Ovary (tissue), 9 donors: ENCODE measurements around the gene MICOS13. TPM values are rescaled to one million over a fixed set of nuclear protein-coding genes. Genes with fewer than 3 reads are reported as not detected.
"Not testable (repeated sequence)": the region's sequence is repeated elsewhere in the genome, so short reads cannot be mapped to it uniquely, and the experiment has no call there.

Experiments
- DNase-seq, 5 donors: peaks; one replicate each; pipeline ENCODE4 v3.0.0-alpha.2; 2019 to 2020
- H3K27ac ChIP-seq, 2 donors: fragments of 200-600 bp; one replicate each; pipeline versions ENCODE4 v1.5.1 to v1.8.0; 2019 to 2022
- H3K27me3 ChIP-seq: fragments of 200-600 bp; one replicate; pipeline ENCODE4 v1.8.0; 2022
- H3K36me3 ChIP-seq: fragments of 200-600 bp; sonication (generic); one replicate; pipeline ENCODE4 v1.5.1; 2019
- H3K4me1 ChIP-seq: one replicate; pipeline ENCODE4 v1.8.1; 2013; ENCODE audit warnings: mild to moderate bottlenecking, moderate library complexity; ENCODE audit not compliant: insufficient read depth
- H3K4me3 ChIP-seq: fragments of 200-600 bp; sonication (generic); one replicate; pipeline ENCODE4 v1.5.1; 2017
- H3K9me3 ChIP-seq, 2 donors: fragments of 200-600 bp in 1 of 2; sonication (generic) in 1 of 2; one replicate each; pipeline versions ENCODE4 v1.5.1 to v1.8.1; 2013 to 2019; ENCODE audit warnings: mild to moderate bottlenecking in 1 of 2, moderate library complexity in 1 of 2
- EP300 ChIP-seq: sonication (generic); formaldehyde crosslinking; IDR thresholded peaks from one replicate; pipeline ENCODE4 v1.6.1; 2017; ENCODE audit warnings: antibody characterized with exemption
- POLR2A ChIP-seq: fragments of 450-650 bp; IDR thresholded peaks from one replicate; pipeline ENCODE4 v1.6.1; 2017; ENCODE audit warnings: antibody characterized with exemption, mild to moderate bottlenecking, moderate library complexity
- whole genome bisulfite sequencing, 3 donors: extraction: QIAGEN DNeasy Blood & Tissue Kit in 1 of 3; methylation state at CpG; one replicate each; pipeline versions ENCODE4 v1.1.5 to v1.1.7; 2013 to 2017; 5-methylcytosine and 5-hydroxymethylcytosine counted together
- intact Hi-C, 4 donors: fragments of 100-400 bp; cut with DNase I; formaldehyde crosslinking; loops; one replicate each; pipeline versions ENCODE4 v1.11.0 to v1.15.1; 2022 to 2023
- polyA plus RNA-seq, 2 donors: library from polyadenylated mRNA; stranded (reverse); fragments of 200-250 nt in 1 of 2; fragments of 350-450 nt in 1 of 2; fragmentation: Illumina TruSeq in 1 of 2; extraction: RNeasy Lipid Tissue Mini Kit (QIAGEN cat#74804) in 1 of 2; gene quantifications; one replicate each; pipeline ENCODE4 v1.2.3, GENCODE V29; 2013 to 2014
- total RNA-seq, 7 donors: library from RNA; depleted of rRNA in 2 of 7; stranded (reverse); fragments of >200 nt in 2 of 7; fragmentation: NEBNext Ultra II Directional in 3 of 7; extraction: Animal tissue kit (Norgen Biotek cat#: 25700) in 3 of 7; gene quantifications; one replicate each; pipeline versions ENCODE4 v1.1.0 to v1.2.4, GENCODE V29; 2016 to 2023
- TF ChIP-seq, protein P1 (sequence below), 3 donors: fragments of 450-650 bp in 2 of 3; fragments of 200-600 bp in 1 of 3; IDR thresholded peaks; one replicate each; pipeline versions ENCODE4 v1.5.1 to v1.8.0; 2016 to 2022; ENCODE audit warnings: antibody characterized with exemption in 3 of 3, mild to moderate bottlenecking in 1 of 3
- donor health status: DM: no; HTN: no; CAD: no; lungs with moderate emphysema.
- donor health status: DM: no; HTN: no; CAD: no.
- donor health status: Bipolar disorder and iron deficiency.
- donor health status: DM: yes; HTN: yes; CAD: no.
- donor health status: DM: no; HTN: no; CAD: no.
- donor health status: DM: yes; HTN: yes; CAD: no.

MICOS13 gene
- total and polyA plus RNA-seq, 9 donors = 5.2 to 48.7 (median 44.2) TPM

DNA sequence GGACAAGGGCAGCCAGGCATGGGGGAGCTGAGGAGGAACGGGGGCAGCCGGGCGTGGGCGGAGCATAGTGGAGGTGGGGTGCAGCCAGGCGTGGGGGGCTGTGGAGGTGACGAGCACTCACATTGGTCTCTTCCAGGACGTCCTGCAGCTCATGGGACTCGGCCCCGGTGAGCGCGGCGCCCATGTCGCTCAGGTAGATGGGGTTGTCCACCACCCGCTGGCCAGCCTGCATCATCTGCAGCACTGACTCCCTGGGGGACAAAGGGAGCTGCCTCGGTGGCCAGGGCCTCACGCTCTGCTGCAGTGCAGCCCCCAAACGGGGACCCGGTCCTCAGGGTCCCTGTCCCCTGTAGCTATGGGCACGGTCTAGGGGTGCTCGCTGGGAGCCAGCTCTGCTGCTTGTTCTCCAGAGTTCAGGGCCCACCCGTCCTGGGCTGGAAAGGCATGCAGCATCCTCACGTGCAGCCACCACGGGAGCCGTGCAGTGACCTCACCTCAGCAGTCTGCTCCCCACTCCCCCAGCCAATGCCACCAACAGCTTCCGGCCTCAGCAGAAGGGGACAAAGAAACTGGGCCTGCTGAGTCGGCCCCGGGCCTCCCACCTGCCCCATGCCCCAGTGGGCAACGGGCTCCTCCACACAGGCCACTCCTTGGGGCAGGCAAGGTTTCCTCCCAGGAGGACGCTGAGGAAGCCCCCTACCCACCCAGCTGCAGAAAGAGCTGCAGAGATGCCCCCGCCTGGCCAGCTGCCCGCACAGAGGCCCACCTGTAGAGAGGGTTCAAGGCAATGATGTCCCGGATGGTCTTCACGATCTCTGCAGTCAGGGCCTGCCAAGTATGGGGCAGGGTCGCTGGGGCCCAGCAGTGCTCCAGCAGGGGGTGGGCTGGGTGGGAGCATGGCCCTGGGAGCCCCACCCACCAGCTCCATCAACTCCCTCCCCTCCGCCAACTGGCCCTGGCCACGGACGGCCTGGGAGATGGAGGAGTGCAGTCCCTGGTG, 27.6 kb upstream of the MICOS13 start:
- TF ChIP-seq POLR2A = no peak
- TF ChIP-seq EP300 = no peak
- TF ChIP-seq, protein P1, sequence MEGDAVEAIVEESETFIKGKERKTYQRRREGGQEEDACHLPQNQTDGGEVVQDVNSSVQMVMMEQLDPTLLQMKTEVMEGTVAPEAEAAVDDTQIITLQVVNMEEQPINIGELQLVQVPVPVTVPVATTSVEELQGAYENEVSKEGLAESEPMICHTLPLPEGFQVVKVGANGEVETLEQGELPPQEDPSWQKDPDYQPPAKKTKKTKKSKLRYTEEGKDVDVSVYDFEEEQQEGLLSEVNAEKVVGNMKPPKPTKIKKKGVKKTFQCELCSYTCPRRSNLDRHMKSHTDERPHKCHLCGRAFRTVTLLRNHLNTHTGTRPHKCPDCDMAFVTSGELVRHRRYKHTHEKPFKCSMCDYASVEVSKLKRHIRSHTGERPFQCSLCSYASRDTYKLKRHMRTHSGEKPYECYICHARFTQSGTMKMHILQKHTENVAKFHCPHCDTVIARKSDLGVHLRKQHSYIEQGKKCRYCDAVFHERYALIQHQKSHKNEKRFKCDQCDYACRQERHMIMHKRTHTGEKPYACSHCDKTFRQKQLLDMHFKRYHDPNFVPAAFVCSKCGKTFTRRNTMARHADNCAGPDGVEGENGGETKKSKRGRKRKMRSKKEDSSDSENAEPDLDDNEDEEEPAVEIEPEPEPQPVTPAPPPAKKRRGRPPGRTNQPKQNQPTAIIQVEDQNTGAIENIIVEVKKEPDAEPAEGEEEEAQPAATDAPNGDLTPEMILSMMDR (IDR thresholded peaks at IDR 0.05) = no peak
- Histone ChIP-seq H3K4me1 (no peaks in the 10 kb centered on the region), H3K27me3 (no peaks in the 10 kb centered on the region), H3K36me3 (no peaks in the 10 kb centered on the region), H3K4me3 (no peak overlapping the region), H3K9me3 (no peaks in the 10 kb centered on the region), H3K27ac (no peak overlapping the region)
- WGBS, 3 donors = 85 to 87% (median 86%) methylated on average over 30 to 37 of the region's 37 CpGs
- intact Hi-C loops = no loop called here
- peak in 2 of 5 donors; percentile 12 to 31 for DNase-seq

DNA sequence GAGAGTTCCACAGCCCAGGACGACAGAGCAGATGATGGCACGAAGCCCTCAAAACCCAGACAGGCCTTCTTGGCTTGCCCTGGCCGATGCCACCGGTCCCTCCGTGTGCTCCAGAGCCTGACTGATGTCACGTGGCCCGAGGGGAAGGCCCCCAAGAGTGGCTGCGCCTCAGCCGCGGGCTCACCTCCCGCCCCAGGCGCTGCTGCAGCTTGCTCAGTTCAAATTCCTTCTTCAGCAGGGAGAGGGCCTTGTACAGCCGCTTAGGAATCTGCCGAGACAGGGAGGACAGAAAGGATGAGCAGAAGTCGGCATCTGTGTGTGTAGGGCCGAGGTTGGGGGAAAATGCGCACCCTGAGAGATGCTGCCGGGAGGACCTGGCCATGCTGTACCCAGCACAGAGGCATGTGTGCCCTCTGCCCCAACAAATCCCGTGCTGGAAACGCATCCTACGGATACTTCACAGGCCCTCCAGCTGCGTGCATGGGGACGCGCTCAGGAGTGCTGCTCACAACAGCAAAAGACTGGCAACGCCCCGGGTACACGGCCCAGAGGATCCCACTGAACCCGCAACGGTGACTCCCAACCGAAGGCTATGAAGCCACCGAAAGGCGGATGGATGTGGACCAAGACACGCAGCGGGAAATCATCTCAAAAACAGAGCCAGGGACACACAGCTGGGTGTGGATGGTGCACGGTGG, 26.7 kb upstream of the MICOS13 start:
- intact Hi-C loops = no loop called here
- Histone ChIP-seq H3K27ac (no peak overlapping the region), H3K27me3 (no peaks in the 10 kb centered on the region), H3K4me3 (no peak overlapping the region), H3K9me3 (no peaks in the 10 kb centered on the region), H3K4me1 (no peaks in the 10 kb centered on the region), H3K36me3 (no peaks in the 10 kb centered on the region)
- TF ChIP-seq EP300 = no peak
- no peak for TF ChIP-seq POLR2A
- TF ChIP-seq, protein P1 (IDR thresholded peaks at IDR 0.05) = no peak
- peak in 1 of 5 donors; percentile 21 for DNase-seq
- 88 to 93% (median 89%) methylated on average over 35 of the region's 35 CpGs for WGBS, 3 donors

DNA sequence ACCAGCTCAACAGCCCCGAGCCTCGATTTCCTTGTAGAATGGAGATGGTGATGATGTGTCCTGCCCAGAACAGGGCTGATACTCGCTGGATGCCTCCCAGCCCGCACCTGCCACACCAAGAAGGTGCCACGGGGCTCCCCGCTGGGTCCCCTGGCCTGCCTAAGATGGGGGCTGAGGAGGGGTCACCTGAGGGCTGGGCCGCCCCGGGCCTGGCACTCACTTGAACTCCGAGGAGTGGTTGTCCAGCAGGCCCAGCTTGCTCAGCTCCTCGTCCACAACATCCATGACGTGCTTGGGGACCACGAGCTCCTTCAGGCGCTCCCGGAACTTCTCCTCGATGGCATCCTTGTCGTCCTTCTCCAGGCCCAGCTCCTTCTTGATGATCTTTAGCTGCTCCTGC, 25.2 kb upstream of the MICOS13 start:
- TF ChIP-seq, protein P1 (IDR thresholded peaks at IDR 0.05) = no peak
- TF ChIP-seq EP300 (no peak), POLR2A (no peak)
- Histone ChIP-seq H3K27ac (no peak overlapping the region), H3K9me3 (no peaks in the 10 kb centered on the region), H3K4me1 (no peaks in the 10 kb centered on the region), H3K36me3 (no peaks in the 10 kb centered on the region), H3K27me3 (no peaks in the 10 kb centered on the region), H3K4me3 (no peak overlapping the region)
- intact Hi-C loops = no loop called here
- 84 to 92% (median 88%) methylated on average over 16 of the region's 16 CpGs for WGBS, 3 donors
- DNase-seq = no peak

DNA sequence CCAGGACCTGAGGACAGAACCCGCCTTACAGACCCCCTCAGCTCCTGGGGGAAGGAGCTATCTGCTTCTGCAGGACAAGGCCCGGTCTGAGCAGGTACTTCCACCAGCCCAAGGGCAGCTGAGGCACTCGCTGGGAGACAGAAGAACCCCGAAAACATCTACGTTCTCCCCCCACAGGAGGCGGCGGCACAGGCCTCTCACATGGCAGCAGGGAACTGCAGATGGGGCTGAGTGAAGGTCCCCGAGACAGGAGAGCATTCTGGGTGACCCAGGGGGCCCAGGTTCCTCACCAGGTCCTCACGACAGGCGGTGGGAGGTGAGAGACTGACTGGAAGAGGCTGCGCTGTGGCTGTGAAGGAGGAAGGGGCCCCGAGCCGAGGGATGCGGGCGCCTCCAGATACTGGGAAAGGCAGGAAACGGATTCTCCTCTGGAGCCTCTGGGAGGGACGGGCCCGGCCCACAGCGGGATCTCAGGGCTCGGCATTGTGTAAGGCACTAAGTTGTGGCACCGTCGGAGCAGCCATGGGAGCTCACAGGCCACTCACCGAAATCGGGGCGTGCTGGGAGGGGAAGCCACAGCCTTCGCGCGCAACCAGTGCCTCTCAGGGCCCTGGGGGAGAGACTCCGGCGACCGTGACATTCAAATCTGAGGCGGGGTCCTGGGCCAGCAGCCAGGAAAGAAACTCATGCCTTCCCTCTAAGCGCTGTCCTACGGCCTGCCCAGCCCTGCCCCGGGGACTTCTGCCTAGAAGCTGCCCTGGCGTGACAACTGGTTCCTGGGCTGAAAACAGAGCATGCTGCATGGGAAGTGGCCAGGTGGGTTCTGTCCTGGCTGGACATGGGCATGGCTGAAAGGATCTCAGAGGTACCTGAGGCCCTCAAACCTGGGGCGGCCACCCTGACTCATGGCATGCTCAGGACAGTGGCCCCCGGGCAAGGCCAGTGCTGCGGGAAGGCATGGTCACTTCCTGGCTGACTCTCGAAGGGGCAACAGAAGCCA, 23.8 kb upstream of the MICOS13 start:
- WGBS, 3 donors = 94% methylated on average over 38 to 40 of the region's 40 CpGs
- Histone ChIP-seq H3K4me1 (no peaks in the 10 kb centered on the region), H3K9me3 (no peaks in the 10 kb centered on the region), H3K36me3 (no peaks in the 10 kb centered on the region), H3K27me3 (no peaks in the 10 kb centered on the region), H3K27ac (no peak overlapping the region), H3K4me3 (no peak overlapping the region)
- no peak for TF ChIP-seq POLR2A
- intact Hi-C loops = no loop called here
- DNase-seq = no peak

DNA sequence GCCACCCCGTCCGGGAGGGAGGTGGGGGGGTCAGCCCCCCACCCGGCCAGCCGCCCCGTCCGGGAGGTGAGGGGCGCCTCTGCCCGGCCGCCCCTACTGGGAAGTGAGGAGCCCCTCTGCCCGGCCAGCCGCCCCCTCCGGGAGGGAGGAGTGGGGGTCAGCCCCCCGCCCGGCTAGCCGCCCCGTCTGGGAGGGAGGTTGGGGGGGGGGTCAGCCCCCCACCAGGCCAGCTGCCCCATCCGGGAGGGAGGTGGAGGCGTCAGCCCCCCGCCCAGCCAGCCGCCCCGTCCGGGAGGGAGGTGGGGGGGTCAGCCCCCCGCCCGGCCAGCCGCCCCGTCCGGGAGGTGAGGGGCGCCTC, 21.7 kb upstream of the MICOS13 start:
- H3K9me3 ChIP-seq, H3K36me3 ChIP-seq, H3K27me3 ChIP-seq, H3K27ac ChIP-seq, H3K4me1 ChIP-seq, H3K4me3 ChIP-seq, intact Hi-C loops, DNase-seq: not testable (repeated sequence)
- WGBS, 3 donors = 89 to 100% (median 91%) methylated on average over 2 to 18 of the region's 28 CpGs
